DLD1 (cell line): ENCODE data around the gene FADD.
"Not testable (repeated sequence)": the region's sequence is repeated elsewhere in the genome, so short reads cannot be mapped to it uniquely, and the experiment has no call there.

Experiments used
- in situ Hi-C: cut with HindIII; loops from 2 replicates; pipeline ENCODE4 v1.10.0; 2017; ENCODE audit warnings: low sequenced_read_pairs

FADD gene

GRCh38 chr11:70203751-70204465, 812 bp downstream of the FADD start:
- in situ Hi-C loops: no loop called here

- in situ Hi-C loops: no loop called here
Measured at GRCh38 chr11:70204466-70204799, 1.3 kb downstream of the FADD start.

- in situ Hi-C loops: no loop called here
Measured at GRCh38 chr11:70205049-70205725, 2.1 kb downstream of the FADD start.

- in situ Hi-C loops: no loop called here
Measured at GRCh38 chr11:70205766-70206165, 2.7 kb downstream of the FADD start.

GRCh38 chr11:70206226-70206981, 3.3 kb downstream of the FADD start:
- in situ Hi-C loops: no loop called here

- in situ Hi-C loops: no loop called here
Measured at GRCh38 chr11:70206982-70207376, 3.9 kb downstream of the FADD start.

- in situ Hi-C loops: no loop called here
Measured at GRCh38 chr11:70207531-70208131, 4.5 kb downstream of the FADD start.

- in situ Hi-C loops: no loop called here
Measured at GRCh38 chr11:70209391-70209912, 6.4 kb downstream of the FADD start.

- in situ Hi-C loops: no loop called here
Measured at GRCh38 chr11:70210051-70210501, 7.0 kb downstream of the FADD start.

GRCh38 chr11:70210530-70210929, 7.4 kb downstream of the FADD start:
- in situ Hi-C loops: no loop called here

- in situ Hi-C loops: no loop called here
Measured at GRCh38 chr11:70212227-70212811, 9.2 kb downstream of the FADD start.

- in situ Hi-C loops: not testable (repeated sequence)
Measured at GRCh38 chr11:70217388-70217787, 14.3 kb downstream of the FADD start.

GRCh38 chr11:70218076-70218475, 15.0 kb downstream of the FADD start:
- in situ Hi-C loops: not testable (repeated sequence)

GRCh38 chr11:70220136-70220535, 17.0 kb downstream of the FADD start:
- in situ Hi-C loops: no loop called here

GRCh38 chr11:70220920-70221319, 17.8 kb downstream of the FADD start:
- in situ Hi-C loops: no loop called here

- in situ Hi-C loops: no loop called here
Measured at GRCh38 chr11:70225681-70226177, 22.6 kb downstream of the FADD start.

- in situ Hi-C loops: no loop called here
Measured at GRCh38 chr11:70226183-70226582, 23.1 kb downstream of the FADD start.

GRCh38 chr11:70226967-70227366, 23.9 kb downstream of the FADD start:
- in situ Hi-C loops: no loop called here

GRCh38 chr11:70229737-70230136, 26.6 kb downstream of the FADD start:
- in situ Hi-C loops: no loop called here

GRCh38 chr11:70230151-70230839, 27.2 kb downstream of the FADD start:
- in situ Hi-C loops: no loop called here
